Stimulated activated CD8-positive, alpha-beta memory T cell treated with anti-CD3 and anti-CD28 coated beads, Interleukin-2, amount 100 ng/mL, for 1 hour (primary cell): ENCODE results near the gene LCA5.
"Not testable (repeated sequence)": the region's sequence is repeated elsewhere in the genome, so short reads cannot be mapped to it uniquely, and the experiment has no call there.

Experiments used
- DNase-seq, 2 donors: peaks; one replicate each; pipeline ENCODE4 v3.0.0-alpha.2; 2020; ENCODE audit warnings: low read depth in 2 of 2

The LCA5 gene

DNA sequence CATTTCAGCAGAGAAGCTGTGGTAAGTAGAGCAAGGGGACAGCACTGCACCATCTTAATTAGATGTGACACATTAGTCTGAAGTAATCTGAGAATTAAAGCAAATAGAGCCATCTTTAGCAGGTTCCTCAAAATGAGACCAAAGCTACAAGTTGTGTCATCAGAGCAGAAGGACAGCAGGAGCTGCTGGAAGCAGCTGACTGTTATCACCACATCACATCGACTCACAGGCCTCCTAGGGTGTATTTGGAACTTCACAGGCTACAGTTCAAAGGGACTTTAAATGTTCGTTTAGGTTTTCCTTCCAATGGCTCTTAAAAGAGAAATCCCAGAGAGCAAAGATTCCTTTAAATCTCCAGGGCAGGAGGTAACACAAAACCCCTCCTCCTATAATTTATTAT, 69.5 kb downstream of the LCA5 start:
- DNase-seq, result no peak

GRCh38 chr6:79466207-79466834, 70.9 kb downstream of the LCA5 start:
- DNase-seq, result no peak

- DNase-seq, result no peak
Measured at GRCh38 chr6:79465381-79465780, 71.8 kb downstream of the LCA5 start.

- no peak for DNase-seq
Measured at GRCh38 chr6:79463621-79464050, 73.6 kb downstream of the LCA5 start.

- DNase-seq, result no peak
Measured at GRCh38 chr6:79461205-79461604, 76.0 kb downstream of the LCA5 start.

GRCh38 chr6:79455446-79455845, 81.8 kb downstream of the LCA5 start:
- no peak for DNase-seq

- no peak for DNase-seq
Measured at GRCh38 chr6:79453558-79454042, 83.6 kb downstream of the LCA5 start.

DNA sequence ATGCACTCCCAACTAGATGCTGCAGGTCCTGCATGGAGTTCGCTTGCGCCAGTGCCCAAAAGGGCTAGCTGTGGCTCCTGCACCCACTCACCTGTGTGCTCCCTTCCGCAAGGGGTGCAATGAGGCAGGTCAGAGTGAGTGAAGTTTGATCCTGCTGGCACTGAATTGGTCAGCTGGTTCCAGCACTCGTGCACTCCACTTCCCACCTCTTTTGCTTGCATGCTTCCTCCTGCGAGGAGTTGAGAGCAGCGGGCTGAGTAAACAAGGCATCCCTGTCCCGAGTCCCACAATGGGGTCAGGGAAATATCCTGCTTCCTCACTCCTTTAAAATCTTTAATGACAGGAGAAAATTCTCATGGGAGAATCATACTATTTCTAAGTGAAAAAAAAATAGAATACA, 86.2 kb downstream of the LCA5 start:
- no peak for DNase-seq

DNA sequence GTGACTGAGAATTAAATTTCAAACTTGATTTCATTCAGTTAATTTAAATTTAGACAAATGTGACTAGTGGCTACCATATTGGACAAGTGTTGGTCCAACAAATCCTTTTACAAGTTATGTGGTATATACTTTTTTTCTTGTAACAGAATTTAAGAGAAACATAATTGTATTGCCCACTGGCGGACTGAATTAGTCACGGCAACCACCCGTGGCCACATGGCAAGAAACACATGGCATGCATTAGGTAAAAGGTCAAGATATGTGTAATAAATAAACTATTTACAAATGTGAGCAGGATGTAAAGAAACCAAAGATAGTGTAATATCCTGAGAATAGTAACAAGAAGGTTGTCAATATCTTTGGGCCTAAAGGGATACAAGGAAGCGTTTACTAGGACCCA, 91.2 kb downstream of the LCA5 start:
- no peak for DNase-seq

GRCh38 chr6:79443876-79444275, 93.4 kb downstream of the LCA5 start:
- not testable (repeated sequence) for DNase-seq

DNA sequence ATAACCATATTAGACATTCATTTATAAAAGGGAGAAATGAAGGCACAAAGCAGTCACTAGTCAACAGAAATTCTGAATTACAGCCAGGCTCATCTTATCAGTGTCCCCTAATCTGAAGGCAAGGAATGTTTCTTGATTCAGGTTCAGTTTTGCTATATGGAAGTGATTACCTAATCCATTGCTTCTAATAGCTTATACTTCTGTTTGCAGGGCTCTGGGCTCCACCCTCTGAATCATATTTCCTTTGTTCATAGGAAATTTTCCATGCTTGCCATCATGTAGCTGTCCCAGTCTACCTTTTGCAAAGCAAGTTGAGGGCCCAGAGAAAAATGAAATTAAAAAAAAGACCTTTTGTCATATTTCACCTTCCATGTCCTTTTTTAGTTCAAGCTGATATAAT, 96.0 kb downstream of the LCA5 start:
- DNase-seq, result no peak

DNA sequence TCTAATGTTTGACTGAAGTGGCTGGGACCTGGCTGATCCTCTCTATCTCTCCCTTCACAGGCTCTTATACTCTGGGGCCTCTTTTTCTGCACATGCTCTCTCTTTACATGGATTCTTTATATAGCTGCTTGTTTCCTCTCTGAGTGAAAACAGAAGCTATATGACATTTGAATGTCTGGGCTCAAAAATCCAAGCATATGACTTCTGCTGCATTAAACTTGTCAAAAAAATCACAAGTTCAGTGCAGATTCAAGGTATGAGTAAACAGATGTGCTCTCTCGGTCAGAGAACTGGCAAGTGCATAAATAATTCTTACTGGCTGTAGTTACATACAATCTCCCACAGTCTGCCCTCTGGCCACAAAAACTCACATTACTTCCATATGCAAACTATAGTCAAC, 96.6 kb downstream of the LCA5 start:
- DNase-seq, result no peak

- DNase-seq, result no peak
Measured at GRCh38 chr6:79438030-79438429, 99.2 kb downstream of the LCA5 start.

GRCh38 chr6:79436241-79436640, 101.0 kb downstream of the LCA5 start:
- DNase-seq, result no peak

DNA sequence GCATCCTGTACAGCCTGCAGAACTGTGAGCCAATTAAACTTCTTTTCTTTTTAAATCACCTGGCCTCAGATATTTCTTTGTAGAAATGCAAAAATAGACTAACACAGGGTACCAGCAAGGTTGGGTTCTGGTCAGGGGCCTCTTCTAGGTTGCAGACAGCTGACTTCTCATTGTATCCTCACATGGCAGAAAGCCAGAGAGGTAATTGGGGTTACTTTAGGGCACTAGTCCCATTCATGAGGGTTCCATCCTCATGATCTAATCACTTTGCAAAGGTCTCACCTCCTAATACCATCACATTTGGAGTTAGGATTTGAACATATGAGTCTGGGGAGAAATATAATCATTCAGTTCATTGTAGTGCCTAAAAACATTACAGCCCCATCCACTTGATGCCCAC, 101.5 kb downstream of the LCA5 start:
- DNase-seq, result no peak
